Skin of body (tissue), 2 donors: ENCODE data around the gene LHFPL2. TPM values are rescaled to one million over a fixed set of nuclear protein-coding genes. Genes with fewer than 3 reads are reported as not detected.
"Not testable (repeated sequence)": the region's sequence is repeated elsewhere in the genome, so short reads cannot be mapped to it uniquely, and the experiment has no call there.

ENCODE experiments used
- DNase-seq: peaks from one replicate; lab custom pipeline; 2025; lab: John Stamatoyannopoulos, UW
- total RNA-seq: library from RNA; depleted of rRNA; stranded (reverse); fragments of >200 nt; gene quantifications from one replicate; pipeline ENCODE4 v1.2.3, GENCODE V29; 2014

LHFPL2 gene, protein sequence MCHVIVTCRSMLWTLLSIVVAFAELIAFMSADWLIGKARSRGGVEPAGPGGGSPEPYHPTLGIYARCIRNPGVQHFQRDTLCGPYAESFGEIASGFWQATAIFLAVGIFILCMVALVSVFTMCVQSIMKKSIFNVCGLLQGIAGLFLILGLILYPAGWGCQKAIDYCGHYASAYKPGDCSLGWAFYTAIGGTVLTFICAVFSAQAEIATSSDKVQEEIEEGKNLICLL
- 75.7 TPM for total RNA-seq

DNA sequence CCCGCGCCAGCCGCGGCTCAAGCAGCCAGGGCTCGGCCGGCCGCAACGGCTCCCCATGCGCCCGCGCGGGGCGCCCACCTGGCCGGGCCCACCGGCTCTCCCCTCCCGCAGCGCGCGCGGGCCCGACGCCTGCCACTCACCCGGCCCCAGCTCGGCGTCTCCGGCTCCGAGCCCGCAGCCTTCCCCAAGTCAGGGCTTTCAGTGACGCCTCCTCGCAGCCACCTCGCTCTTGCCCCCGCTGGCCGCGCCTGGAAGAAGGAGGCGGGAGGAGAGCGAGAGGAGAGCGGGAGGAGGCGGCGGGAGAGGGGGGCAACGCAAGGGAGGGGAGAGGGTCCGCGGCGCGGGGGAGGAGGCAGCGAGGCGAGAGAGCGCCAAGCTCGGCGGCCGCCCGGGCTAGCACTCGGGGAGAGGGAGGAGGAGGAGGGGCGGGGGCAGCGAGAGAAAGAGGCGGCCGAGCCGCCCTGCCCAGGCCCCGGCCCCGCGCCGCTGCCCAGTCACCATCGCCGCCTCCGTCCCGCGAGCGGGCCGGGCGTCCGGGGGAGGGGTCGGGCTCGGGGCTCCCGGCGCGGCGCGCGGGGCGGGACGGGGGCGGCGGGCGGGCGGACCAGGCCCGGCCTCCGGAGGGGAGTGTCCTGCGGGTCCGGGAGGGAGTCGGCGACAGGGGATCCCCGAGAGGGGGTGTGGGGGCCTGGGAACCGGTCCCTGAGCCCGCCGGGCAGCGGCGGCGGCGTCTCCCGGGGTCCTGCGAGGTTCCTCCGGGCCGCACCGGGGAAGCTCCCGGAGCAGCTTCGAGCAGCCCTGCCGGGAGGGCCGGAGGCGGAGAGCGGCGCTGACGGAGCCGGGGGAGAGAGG lies at the start of gene LHFPL2:
TSS of gene LHFPL2 (minus strand) at position 414 of the 852 bp plus-strand sequence. CDS start 138,559 bp downstream, outside the sequence.
- DNase-seq: peak; percentile 92

DNA sequence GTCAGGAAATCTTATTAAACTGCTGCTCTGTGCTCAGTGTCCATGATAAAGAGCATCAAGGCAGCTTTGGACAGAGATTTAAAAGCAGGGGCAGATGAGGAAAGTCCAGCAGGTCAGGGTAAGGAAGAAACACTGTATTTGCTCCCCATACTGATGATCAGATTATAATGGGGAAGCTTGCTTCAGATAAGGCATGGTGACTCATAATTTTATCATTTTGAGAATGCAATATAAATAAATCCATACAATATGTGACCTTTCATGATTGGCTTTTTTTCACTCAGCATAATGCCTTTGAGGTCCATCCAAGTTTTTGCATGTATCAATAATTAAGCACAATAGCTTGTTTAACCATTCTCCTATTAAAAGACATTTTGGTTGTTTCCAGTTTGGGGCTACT lies 48.1 kb upstream of the LHFPL2 start:
- DNase-seq: no peak

DNA sequence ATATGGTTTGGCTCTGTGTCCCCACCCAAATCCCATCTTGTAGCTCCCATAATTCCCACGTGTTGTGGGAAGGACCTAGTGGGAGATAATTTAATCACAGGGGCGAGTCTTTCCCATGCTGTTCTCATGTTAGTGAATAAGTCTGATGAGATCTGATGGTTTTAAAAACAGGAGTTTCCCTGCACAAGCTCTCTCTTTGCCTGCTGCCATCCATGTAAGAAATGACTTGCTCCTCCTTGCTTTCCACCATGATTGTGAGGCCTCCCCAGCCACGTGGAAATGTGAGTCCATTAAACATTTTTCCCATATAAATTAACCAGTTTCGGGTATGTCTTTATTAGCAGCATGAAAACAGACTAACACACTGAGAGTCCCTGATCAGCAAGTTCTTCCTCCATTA lies 47.5 kb upstream of the LHFPL2 start:
- DNase-seq: not testable (repeated sequence)

DNA sequence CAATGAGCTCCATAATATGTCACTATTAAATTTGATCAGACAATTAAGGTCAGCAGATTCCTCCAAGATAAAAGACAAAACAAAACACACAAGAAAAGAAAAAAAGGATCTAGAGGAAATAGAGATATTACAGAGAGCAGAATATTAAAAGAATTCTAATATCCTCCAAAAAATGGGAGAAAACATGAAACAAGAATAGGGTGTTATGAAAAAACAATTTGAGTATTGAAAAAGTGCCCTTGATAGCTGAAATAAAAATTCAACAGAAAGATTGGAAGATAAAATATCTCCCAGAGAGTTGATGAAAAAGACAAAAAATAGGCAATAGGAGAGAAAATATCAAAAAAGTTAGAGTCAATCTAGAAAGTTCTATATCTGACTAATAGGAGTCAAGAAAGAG lies 44.8 kb upstream of the LHFPL2 start:
- DNase-seq: no peak

DNA sequence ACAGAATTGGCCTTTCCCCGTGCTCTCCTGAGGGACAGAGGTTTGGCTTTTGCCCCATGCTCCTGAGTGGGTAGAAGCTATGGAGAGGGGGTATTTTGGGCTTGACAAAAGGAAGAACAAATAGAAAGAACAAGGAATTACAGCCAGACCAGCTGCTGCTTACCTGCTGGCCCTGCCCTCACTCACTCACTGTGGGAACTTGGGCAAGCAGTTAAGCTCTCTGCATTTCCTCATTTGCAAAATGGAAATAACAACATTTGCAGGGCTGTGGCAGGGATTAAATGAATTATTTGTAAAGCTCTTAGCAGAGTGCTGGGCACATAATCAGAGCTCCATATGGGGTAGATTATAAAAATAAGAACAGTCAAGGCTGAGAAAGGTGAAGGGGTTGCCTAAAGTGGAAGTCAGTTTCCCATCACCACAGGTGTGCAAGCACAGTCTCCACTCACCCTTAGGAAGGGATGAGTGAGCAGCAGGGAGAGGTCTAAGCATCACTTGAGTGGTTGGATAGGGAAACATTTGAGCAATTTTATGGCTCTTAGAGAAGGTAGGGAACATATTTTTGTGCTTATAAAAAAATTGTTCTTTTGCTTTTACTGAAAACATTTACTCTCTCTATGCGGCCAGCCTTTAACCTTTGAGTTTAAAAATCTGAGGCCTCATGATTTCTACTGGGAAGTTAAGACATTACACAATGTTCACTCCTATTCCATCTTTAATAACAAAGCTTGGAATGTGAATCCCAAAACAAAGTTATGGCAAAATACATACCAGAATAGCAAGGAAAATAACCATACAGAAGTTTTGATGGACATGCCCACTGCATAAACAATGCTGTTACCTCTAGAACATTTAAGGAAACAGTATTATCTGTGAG lies 42.8 kb upstream of the LHFPL2 start:
- DNase-seq: no peak

DNA sequence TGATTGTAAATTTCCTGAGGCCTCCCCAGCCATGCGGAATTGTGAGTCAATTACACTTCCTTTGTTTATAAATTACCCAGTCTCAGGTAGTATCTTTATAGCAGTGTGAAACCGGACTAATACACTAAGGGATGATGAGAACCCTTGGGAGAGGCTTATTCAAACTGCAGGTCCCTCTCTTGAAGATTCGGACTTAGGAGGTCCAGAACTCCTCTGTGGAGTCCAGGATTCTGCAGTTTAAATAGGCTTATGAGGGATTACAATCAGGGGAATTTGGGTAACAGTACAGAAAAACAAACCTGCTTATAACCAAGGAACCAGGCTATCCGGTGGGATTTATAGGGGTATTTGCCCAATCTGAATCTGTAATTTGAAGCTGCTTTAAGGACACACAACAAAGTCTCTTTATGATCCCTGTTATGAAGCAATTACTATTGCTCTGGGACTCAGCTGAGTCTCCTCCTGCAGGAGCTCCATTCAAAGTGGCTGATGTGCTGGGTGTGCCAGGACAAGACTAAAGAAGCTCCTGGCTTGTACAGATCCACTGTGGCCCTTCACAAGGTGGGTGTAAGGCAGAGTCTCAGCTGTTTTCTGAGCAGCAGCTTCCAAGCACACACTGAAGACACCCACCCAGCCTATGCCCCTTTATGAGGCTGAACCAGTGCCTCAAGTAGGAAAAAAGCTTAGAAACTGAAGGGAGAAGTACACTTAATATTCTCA lies 41.8 kb upstream of the LHFPL2 start:
- no peak for DNase-seq

DNA sequence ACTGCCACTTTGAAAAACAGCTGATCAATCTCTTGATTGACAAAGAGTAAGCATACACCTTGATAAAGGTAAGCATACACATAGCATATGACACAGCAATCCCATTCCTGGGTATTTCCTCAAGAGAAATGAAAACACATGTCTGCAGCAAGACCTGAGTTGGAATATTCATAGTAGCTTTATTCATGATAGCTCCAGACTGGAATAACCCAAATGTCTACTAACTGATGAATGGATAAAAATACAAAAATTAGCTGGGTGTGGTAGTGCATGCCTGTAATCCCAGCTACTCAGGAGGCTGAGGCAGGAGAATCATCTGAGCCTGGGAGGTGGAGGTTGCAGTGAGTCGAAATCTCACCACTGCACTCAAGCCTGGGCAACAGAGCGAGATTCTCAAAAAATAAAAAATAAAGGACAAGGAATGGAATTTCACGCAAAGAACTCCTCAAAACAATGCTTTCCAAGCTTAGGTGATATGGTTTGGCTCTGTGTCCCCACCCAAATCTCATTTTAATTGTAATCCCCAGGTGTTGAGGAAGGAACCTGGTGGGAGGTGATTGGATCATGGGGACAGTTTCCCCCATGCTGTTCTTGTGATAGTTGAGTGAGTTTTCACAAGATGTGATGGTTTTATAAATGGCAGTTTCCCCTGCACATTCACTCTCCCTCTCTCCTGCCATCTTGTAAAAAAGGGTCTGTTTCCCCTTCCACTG lies 41.1 kb upstream of the LHFPL2 start:
- DNase-seq: no peak

DNA sequence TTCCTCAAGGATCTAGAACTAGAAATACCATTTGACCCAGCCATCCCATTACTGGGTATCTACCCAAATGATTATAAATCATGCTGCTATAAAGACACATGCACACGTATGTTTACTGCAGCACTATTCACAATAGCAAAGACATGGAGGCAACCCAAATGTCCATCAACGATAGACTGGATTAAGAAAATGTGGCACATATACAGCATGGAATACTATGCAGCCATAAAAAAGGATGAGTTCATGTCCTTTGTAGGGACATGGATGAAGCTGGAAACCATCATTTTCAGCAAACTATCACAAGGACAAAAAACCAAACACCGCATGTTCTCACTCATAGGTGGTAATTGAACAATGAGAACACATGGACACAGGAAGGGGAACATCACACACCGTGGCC lies 38.9 kb upstream of the LHFPL2 start:
- not testable (repeated sequence) for DNase-seq

DNA sequence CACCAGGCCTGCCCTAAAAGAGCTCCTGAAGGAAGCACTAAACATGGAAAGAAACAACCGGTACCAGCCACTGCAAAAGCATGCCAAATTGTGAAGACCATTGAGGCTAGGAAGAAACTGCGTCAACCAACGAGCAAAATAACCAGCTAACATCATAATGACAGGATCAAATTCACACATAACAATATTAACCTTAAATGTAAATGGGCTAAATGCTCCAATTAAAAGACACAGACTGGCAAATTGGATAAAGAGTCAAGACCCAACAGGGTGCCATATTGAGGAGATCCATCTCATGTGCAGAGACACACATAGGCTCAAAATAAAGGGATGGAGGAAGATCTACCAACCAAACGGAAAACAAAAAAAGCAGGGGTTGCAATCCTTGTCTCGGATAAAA lies 35.3 kb upstream of the LHFPL2 start:
- not testable (repeated sequence) for DNase-seq

DNA sequence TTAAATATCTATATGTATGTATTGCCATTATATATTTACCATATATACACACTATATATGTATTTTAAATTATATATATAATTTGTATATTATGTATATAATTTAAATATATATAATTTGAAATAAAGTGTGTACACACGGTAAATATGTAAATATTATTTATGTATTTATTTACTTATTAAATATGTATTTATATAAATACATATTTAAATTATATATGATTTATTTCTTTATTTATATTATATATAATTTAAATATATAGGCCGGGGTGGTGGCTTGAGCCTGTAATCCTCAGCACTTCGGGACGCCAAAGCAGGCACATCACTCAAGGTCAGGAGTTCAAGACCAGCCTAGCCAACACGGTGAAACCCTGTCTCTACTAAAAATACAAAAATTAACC lies 31.3 kb upstream of the LHFPL2 start:
- no peak for DNase-seq

DNA sequence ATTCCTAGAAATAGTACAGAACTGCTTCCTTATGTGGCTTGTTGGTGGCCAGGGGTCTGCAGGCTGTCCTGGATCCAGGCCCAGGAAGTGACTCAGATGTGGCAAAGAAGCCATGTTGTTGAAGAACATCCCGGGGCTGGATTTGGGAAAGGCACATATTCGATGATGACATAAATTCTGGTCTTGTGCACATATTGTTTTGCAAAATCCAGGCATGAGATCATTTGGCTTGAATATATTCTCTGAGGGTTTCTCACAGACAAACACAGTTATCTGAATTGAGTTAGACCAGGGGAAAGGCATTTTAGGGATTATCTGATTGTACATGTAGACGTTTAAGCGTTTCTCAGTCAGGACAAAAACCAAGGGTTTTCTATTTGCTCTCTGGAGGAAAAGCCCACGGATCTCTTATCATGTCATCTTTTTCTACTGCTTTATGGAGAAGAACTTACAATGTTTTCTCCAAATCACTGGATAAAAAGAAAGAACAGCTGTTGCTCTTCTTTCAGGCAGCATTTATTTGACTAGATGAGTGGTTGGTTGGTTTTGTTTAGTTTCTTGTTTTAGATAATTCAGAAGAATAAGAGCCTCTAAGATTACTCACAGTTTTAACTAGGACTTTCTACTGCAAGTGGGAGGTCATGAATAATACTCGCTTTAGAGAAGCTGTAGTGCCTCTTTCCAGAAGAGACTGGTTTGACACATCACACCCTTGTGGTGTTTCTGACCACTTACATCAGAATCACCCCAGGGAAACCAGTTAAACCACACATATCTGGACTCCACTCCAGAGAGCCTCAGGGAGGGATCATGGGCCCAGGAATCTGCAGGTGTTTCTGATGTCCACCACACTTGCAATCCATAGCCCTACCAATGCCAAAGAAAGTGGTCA lies 29.5 kb upstream of the LHFPL2 start:
- peak; percentile 99 for DNase-seq

DNA sequence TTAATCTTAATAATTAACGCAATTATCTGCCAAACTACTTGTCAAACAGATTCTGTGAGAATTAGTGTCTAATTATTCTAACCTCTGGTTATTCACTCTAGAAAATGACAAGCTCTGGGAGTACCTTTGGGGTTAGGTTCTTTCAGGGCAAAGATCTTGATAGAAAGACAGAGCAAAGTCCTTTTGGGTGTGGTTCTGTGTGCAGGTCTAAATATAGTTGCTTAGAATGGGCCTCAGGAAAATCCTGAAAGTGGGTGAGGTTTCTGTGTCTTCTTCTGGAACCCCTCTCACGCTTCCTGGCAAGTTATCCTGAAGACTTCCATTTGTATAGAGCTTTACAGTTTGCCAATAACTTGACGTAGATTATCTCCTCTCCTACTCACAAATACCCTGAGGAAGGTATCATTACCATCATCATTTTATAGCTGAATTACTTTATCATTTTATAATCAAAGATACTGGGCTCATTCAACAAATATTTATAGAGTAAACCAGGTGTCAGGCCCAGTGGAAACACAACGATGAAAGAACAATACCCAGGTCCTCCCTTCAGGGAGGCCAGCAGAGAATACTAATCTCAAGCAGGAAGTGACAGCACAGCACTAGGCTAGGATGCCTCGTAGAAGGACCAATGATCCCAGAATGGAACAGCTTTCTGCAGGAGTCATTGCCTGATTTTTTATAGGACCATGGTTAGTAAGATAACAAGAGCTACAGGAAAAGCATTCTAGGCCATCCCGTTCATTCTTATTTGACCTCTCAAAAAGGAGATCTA lies 27.6 kb upstream of the LHFPL2 start:
- DNase-seq: no peak

DNA sequence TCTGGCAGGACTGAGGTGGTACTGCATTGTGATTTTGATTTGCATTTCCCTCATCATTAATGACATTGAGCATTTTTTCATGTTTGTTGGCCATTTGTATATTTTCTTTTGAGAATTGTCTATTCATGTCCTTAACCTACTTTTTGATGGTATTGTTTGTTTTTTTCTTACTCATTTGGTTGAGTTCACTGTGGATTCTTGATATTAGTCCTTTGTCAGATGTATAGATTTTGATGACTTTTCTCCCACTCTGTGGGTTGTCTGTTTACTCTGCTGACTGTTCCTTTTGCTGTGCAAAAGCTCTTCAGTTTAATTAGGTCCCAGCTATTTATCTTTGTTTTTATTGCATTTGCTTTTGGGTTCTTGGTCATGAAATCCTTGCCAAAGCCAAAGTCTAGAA lies 25.3 kb upstream of the LHFPL2 start:
- not testable (repeated sequence) for DNase-seq

DNA sequence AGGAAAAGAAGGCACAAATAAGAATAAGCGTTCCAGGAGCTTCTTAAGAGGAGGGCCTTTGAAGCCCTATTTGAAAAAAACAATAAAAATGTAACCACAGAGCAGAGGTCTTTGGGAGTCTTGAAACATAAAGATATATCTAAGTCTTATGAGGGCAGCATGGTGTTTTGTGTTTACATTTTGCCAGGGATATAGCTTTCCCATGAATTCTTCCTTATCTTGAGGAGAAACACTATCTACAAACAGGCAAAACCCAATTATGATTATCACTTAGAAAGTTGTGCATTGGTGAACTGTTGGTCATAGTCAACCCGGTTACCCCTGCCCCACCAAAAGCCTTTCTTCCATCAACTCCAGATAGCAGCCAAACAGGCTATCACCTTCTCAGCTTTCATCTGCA lies 23.6 kb upstream of the LHFPL2 start:
- no peak for DNase-seq

DNA sequence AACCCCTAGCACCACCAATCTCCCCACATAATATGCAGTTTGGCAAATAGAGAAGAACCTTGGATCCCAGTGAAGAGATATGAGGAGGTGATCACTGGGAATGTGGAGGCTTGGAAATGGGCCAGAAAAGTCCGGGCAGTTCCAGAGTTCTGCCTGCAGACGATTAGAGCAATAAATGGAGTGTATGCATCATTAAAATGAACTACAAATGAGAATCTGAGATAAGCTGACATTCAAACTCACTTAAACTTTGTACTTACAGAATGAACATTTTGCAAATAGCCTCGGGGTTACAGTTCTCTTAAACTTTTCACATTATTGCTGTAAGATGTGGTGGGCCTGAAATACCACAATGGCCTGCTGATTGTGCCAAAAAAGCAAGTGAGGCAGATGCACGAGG lies 23.0 kb upstream of the LHFPL2 start:
- peak; percentile 40 for DNase-seq

DNA sequence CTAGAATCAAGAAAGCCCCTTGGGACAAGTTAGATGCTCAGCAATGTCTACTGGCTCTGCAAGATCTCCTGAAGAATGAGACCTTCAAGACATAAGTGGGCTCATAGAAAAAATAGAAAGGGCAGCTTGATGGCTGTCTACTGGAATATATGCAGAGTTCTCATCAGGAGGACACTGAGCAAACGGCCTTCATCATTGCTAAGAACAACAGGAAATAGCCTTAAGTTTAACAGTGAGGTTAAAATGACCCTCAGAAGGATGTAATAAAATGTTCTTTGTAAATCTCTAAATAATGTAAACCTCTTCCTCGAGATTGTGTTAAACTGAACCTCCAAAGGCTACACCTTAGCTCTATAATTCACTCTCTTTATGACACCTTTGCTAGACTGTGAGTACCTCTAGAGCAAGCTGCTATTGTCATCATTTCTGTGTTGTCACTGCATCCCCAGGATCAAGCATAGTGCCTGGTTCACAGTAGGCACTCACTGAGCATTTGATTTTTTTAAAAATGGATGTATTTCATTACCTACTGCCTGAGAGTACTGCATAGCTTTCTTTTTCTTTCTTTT lies 22.2 kb upstream of the LHFPL2 start:
- DNase-seq: no peak

DNA sequence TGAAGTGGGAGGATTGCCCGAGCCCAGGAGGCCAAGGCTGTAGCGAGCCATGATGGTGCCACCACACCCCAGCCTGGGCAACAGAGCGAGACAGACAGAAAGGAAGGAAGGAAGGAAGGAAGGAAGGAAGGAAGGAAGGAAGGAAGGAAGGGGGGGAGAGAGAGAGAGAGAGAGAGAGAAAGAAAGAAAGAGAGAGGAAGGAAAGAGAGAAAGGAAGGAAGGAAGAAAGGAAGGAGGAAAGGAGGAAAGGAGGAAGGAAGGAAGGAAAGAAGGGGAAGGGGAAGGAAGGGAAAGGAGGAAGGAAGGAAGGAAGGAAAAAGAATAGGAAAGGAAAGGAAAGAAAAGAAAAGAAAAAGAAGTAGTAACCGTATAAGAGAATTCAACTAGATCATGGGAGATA lies 20.8 kb upstream of the LHFPL2 start:
- DNase-seq: no peak

DNA sequence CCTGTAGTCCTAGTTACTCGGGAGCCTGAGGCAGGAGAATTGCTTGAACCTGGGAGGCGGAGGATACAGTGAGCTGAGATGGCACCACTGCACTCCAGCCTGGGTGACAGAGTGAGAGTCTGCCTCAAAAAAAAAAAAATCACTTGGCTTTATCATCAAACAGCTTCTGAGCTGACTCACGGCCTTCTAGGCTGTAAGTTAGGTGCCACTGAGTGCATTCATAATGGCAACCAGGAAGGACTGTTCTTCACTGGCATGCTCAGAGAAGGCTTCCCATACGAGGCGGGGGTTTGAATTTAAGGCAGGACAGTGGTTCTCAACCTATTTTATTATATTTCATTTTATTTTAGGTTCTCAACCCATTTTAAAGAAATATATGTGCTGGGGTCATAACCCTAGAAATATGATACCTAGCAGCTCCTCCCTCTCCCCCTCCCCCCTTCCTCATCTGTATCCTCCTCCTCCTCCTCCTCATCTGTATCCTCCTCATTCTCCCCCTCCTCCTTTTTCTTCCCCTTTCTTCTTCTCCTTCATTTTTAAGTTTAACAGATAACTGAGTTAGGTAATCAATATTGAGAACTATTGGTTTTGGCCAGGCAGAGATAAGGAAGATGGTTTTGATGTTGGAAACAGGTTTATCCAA lies 19.0 kb upstream of the LHFPL2 start:
- no peak for DNase-seq
